Measurements from ENCODE around the gene WRNIP1.
A peak's percentile ranks its signal among the peaks of the same experiment; 100 is the strongest.

WRNIP1 gene

DNA sequence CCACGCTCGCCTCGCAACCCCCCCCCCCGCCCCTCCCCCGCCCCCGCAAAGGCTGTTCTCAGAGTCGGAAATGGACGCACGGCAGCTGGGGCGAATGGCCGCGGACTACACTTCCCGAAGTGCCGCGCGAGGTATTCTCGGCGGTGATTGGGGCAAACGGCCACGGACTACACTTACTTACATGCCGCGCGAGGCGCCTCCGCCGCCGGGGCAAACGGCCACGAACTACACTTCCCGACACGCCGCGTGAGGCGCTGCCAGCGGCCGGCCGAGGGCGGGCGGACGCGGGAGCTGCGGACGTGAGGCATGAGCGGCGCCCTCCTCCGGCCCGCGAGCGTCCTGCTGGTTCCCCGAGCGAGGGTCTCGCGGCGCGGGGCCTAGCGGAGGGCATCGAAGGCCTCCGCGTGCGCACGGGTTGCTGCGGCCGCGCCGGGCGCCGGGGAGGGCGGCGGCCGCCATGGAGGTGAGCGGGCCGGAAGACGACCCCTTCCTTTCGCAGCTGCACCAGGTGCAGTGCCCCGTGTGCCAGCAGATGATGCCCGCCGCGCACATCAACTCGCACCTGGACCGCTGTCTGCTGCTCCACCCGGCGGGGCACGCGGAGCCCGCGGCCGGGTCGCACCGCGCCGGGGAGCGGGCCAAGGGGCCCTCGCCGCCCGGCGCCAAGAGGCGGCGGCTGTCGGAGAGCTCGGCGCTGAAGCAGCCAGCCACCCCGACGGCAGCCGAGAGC, at the start of gene WRNIP1:
TSS of gene WRNIP1 (plus strand) at position 228 of the 730 bp plus-strand sequence. CDS start at position 458, 230 bp downstream.
- peak; percentile 98 for DNase-seq

DNA sequence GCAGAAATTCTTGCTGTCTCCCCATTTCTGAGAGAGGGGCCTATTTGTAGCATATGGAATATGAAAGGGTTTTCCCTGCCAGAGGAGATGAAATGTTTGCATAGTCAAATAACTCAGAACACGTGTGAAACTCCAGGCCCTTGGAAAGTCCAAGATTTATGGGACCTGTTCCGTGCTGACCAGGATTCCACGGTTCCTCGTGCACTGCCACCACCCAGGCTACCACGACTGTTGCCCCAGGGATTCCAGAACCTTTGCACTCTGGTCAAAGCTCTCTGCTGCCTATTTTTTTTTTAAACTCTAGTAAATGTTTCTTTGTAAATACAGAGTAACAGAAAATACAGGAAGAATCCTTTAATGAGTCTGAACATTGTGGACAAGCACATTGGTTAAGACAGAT, 49.5 kb upstream of the WRNIP1 start:
- no peak for DNase-seq

DNA sequence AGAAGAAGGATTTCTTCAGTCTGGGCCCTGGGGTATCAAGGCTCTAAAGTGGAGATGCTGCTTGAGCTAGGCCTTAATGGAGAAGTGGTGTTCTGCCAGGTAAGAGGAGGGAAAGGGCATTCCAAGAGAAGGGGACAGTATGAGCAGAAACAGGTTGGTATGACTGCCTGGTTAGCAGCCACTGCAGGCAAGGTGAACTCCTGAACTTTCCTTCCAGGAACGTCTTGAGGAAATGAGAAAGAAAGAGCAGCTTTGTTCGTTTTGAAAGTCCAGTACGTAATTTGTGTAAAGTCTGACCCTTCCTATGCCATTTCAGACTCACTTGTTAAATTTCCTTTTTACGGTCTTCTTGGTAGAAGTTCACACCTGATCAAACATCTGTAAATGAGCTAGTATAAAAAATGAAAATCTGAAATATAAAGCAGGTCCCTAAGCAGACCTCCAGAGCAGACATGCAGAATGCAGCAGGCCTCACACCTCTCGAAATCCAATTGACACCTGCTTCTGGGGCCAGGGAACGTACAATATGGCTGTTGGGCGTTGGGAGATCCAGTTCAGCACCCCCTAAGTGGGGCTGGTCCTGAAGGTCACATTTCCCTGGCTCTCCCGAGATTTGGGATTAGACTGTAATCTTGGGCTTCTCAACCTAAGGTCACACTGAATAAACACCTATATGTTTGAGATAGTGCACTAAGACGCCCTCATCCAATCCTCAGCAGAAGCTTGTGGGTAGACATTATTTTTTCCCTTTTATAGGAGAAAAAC, 48.1 kb upstream of the WRNIP1 start:
- DNase-seq: no peak

DNA sequence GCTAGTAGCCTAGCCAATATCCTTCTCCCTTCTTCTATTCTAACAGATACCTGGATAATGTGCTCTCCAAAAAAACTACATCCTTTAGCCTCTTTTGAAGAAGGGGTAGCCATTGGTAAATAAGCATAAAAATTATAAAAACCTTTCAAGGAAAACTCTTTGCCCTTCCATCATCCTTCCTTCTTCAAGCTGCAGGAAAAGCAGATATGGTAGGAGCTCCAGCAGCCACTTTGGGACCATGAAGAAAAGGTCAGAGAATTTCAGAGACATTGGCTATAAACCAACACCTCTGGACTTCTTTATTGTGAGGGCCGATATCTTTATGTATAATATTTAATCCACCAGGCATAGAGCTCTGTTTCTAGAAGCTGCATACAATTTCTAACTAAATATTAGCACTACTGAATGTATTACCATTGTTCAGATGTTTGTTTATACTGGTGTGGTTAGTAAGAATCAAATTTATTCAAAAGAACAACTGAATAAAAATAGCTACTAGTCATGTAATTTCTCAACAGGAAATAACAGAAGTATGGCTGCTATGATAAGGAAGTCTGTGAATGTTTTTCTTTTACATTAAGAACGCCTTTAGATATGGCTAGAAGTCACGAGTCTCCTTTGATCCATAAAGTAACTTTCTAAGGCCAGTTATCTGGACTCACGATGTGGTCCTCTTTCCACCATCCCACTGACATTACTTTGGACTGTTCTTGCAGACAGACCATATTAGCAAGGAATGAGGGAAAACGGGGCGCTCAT, 46.7 kb upstream of the WRNIP1 start:
- no peak for DNase-seq

DNA sequence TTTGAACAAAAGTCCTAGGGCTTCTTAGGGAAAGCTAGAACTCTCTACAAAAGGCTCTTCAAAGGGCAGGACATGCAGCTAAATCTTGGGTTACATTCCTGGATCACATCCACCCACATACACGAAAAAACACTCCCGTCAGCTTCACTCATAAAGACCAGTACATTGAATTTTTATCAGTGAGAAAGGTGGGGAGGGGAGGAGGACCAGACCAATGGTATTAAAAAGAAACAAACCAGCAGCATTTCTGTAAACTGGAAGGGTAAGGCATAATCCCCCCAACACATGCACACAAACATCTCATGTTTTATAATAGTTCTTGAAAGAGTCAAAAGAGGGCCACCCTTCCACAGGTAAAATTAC, 46.1 kb upstream of the WRNIP1 start:
- no peak for DNase-seq

DNA sequence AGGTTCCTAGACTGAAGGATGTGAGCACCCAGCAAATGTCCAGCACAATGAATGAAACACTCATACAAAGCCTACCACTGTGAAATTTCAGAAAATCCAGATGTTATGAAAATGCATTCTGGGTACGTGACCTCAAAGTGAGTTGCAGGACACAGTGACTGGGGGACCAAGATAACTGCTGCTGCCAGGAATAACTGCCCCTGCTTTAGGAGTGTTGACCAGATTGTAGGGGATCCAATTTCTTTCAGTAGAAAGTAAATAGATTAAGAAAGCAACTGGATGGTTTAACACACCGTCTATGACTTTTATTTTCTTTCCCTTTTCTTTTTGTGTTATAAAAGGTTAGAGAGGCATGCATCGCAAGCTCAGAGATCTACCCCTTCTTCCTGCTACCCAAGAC, 44.0 kb upstream of the WRNIP1 start:
- no peak for DNase-seq

DNA sequence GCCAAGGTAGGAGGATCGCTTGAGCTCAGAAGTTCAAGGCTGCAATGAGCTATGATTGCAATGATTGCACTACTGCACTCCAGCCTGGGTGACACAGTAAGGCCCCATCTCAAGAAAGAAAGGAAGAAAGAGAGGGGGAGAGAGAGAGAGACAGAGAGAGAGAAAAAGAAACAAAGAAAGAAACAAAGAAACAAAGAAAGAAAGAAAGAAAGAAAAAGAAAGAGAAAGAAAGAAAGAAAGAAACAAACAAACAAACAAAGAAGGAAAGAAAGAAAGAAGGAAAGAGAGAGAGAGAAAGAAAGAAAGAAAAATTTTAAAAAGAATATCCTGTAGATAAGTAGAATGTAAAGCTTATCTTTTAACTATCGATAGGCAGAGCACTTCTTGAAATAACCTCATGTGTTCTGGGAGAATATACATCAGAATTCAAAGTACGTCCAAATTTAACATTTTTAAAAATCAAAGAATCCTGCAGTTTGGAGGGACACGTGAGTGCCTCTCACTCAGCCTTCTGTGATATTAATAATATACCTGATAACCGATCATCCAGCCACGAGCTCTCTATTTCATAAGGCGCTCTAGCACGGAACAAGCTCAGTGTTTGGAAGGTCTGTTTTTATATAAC, 39.7 kb upstream of the WRNIP1 start:
- DNase-seq: no peak

DNA sequence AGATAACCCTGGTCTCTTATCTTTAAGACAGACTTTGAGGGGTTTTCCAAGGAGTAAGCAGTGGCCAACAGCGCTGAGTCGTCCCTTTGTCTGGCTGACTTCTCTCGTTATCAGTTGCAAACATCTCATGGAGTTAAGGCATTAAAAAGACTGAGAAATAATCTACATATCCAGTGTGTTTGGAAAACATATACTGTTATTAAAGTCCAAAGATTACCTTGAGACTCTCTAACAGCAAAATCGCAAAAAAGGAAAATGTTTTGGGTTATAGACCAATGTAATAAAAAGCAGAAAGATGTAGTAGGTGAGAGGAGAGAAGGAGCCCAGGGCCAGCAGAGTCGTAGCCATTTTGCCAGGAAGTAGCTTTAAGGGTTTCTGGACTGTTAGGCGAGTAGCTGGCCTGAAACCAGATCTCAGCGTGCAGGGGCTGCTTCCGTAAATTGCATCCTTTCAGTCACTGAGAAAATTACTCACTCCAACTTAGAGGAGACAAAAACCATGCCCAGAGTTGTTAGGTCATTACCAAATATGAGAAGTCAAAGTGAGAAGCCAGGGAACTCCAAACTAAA, 39.1 kb upstream of the WRNIP1 start:
- DNase-seq: no peak

DNA sequence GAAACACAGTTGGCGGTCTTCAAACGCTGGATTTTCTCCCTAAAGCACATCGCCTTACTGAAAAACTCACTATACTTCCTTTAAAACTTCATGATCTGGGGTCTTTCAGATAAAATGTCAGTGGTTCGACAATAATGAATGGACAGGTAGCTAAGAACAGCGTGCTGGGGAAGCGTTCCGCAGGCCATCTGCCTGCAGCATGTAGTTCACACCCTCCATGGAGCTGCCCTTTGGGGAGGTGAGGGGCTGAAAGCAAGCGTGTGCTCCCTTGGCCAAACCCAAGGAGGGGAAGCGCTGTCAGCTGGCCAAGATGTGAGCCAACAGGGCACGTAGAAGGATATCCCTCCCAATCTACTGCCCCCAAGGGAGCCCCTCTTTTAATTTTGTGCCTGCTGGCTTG, 35.3 kb upstream of the WRNIP1 start:
- DNase-seq: no peak

DNA sequence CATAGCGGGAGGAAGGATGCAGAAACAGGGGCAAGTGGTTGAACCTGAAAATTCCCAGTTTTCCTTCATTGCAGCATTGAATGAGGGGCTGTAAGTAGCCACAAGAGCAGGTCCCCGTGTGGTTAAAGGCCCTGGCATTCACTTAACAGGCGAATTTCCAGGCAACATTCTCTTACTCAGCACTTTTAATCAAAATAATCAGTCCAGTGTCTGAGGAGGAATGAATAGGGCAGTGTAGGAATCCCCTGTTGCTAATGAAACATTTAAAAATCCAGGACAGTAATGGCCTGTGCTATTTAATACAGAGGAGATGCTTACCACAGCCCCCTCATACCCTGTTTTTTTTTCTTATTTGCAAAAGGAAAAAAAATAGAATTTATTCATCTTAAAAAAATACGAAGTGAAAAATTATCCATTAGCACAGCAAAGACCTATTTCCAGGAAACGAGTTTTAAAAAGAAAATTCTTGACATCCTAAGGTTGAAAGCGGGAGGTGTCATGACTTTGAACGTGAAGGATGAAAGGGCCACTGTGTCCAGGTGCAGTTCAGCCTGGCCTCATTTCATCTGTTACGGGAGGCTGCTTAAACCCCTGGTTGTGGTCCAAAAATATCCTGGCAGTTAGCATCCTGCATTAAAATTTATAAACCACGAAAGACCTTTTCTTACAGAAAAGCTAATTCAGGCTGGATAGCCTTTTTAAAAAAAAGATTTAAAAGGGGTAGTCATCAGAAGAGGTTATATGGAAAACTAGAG, 34.7 kb upstream of the WRNIP1 start:
- DNase-seq: no peak

DNA sequence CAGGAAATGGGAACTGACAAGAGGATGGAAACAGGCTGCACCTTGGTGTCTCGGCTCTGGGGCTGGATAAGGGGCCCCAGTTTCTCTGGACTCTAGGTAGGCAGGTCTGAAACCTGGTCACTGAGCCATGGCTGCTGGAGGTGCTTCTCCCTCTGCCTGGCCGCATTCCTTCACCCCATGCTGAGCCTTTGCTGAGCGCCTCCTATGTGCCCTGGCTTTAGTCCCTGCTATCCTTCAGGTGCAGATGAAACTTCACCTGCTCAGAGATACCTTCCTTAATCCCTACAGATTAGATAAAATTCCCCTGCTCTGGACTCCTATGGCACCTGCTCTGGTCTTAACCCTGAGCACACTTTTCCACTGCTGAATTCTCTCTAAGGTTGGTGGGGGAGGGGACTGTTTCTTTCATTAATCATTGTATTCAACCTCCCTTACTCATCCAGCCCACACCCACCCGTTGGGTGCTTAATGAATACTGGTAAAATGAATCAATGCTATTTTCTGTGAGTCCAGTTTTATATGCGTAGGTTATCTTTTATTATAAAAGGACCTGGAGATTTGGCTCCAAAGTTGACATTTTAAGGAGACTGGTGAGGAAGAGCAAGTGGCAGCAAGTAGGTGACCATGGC, 33.8 kb upstream of the WRNIP1 start:
- DNase-seq: no peak

DNA sequence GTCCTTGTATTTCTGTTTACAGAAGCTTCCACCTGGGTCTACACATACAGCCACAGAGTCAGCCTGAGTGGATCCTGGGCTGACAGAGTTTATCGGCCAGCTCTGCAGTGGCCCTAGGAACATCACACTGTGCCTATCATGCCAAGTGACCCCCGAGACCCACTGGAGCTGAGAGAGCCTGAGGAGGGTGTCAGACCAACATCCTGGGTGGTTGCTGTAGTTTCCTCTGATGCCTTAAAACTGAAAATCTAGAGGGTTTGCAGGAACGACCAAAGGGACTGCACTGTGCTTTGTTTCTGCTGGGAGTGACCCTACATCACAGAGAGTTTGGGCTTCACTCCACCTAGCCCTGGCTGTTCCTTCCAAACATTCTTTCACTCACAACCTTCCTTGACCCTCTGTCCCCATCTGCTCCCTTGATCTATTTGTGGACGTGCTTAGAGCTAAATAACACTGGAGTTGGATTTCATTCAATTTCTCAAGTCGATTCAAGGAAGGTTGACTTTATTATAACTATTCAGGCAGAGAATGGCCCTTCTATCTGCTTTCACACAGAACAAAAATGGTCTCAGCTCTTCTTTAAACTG, 32.6 kb upstream of the WRNIP1 start:
- DNase-seq: no peak

DNA sequence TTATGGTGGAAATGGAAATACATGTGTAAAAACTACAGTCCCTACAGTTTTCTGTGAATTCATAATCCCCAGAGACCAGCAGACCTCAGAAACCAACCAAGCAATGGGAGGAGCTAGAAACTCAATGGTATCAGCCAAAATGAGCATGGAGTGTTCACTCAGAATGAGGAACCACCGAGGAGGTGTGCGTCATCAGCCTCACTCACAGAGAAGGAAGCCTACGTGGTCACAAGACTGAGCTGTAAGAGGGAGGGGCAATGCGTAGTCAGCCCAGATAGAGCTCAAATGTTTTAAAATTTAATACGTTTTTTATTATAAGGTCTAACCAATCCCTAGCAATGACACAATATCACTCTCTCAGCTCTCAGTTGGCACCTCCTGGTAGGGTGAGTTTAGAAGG, 31.9 kb upstream of the WRNIP1 start:
- no peak for DNase-seq

DNA sequence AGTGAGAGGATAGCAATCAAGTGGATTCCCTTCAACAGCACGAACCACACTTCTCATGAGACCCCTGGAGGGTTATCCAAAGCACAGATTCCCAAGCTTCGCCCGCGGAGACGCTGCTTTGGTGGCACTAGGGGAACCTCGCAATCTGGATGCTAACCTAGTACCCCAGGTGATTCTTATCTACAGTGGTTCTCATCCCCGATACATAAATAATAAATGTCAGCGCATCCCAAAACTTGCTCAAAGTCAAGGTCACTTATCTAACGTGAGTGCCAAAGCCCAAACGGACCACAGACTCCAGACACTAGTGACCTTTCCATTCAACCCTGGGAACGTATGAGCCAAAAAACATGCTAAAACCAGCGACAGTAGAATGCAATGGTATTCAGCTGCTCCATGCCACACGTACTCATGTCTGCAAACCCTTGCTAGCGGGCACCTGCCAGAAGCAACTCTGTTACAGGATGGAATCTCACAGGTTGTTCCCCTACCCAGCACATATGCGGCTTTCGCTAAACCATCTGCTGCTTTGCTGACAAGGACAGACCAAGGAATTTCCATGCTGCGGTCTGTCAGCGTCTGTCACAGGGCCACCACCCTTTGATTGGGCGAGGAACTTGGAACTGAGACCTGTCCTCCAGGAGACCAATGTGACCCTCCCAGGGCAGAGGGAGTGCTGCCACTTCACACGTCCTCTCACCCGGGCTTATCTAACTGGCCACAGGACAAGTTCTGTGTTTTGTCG, 31.3 kb upstream of the WRNIP1 start:
- DNase-seq: no peak

DNA sequence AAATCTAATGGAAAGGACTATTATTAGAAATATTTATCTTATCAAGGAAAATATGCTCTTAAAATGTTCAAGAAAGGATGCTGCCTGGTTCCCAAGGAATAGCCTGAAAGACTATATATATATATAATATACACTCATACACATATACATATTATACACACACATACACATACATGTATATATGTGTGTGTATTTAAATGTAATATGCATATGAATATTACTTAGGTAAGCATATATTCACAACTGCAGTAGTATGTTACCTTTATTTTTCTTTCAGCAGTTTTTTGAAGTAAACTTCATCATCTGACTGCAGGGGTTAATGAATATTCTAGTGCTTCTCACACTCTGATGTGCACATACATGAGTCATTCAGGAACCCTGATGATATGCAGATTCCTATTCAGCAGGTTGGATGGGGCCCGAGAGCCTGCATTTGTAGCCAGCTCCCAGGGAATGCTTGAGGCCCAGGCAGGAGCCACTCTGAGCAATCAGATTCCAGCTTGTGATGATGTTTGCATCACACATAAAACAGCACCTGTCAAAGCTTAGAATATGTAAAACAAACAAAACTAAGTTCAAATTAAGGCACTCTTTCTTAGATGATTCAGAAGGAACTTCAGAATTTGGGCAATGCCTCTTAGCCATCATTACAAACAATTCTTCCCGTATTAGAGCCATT, 30.6 kb upstream of the WRNIP1 start:
- no peak for DNase-seq

DNA sequence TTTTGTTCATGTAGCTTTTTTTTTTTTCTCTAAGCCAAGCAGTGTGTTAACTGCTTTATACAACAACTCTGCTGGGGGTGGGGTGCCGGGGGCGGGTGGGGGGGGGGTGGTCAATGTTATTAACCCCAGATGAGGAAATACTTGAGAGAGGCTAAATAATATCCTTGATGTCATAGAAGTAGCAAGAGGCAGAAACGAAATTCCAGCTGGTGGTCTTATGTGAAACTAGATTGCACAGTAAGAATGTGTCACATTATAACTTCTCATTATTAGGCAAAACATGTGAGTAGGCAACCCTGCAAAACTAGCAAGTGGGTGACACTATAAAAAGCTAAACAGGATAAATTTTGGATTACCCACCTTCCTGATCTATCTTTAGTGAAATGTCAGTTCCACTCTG, 27.3 kb upstream of the WRNIP1 start:
- no peak for DNase-seq

DNA sequence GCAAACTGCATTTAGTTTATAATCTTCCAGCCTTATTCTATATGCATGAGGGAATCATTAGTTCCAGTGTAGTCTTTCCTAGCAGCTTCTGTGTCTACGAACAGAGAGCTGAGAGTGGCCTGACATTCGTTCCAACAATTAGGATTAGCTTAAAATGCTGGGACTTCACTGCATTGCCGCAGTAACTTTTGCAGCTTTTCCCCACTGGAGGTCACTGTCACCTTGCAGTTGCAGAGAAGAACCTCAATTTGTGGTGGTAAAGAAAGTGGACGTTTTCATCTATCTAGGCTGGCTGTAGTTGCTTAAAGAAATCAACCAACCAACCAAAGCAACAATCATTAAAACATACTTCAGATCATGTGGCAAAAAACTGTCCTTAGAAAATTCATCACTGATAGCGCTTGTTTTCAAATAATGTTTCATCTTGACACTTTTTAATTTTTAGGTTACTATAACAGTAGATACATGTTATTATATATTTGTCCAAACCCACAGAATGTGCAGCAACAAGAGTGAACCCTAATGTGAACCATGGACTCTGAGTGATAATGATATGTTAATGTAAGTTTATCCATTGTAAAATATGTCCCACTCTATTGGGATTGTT, 26.7 kb upstream of the WRNIP1 start:
- DNase-seq: peak; percentile 25

DNA sequence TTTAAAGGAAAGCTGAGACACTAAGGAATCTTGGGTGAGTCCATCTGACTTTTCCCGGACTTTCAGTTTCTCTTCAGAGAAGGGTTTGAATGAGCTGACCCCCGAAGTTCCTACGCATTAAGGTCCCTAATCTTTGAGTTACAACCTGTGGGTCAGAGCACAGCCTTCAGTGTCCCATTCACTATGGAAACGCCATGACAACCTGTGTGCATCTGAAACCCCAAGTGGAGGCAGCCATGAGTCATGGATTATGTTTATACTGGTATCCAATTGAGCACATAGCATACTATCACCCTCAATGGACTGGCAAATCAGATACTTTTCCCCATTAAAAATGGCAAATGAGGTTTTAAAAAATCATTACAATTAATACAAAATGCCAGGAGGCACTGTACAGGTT, 25.9 kb upstream of the WRNIP1 start:
- no peak for DNase-seq

DNA sequence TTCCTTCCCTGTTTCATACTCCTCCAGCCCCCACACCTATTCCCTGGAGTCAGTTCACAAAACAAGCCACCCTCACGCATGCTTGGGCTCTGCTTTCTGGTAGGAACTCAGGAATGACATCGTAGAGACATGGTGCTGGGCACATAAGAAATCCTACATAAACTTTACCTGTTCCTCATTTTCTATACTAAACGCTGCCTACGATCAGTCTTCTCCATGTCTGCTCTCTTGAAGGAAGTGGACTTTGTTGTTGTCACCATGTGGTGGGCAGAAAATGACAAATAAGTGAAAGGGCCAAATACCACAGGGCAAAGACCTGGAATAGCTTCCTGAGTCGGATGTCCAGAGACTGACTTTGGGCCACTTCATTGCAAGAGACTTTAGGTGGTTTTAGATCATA, 24.6 kb upstream of the WRNIP1 start:
- DNase-seq: no peak

DNA sequence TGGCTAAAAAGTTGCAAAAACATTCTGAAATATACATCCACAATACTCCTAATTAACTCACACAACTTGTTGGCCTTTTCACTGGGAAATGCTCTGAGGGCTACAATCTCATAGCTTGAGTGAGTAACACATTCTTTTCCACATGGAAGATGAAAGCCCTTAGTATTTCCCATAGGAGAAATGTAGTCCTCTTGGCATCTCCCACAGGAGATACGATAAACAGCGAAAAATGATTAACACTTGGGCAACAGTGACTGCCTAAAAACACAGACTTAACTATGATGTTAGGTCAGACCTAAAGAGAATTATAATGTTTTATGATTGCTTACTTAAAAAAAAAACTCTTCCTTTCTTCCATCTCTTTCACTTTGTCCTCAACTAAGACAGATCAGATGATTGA, 23.4 kb upstream of the WRNIP1 start:
- DNase-seq: no peak
